NCI-H128 (cell line): ENCODE results near the gene DRC1.

Experiments
- DNase-seq: peaks from one replicate; lab custom pipeline; 2025; ENCODE audit not compliant: unreplicated experiment; lab: John Stamatoyannopoulos, UW

The DRC1 gene

GRCh38 chr2:26489213-26489850 is 87.6 kb downstream of the DRC1 start:
- no peak for DNase-seq

- no peak for DNase-seq
These were observed 89.9 kb downstream of the DRC1 start for GRCh38 chr2:26491563-26492167.

GRCh38 chr2:26492749-26493515 is 91.2 kb downstream of the DRC1 start:
- no peak for DNase-seq

GRCh38 chr2:26493566-26493965 is 91.8 kb downstream of the DRC1 start:
- DNase-seq, result no peak

GRCh38 chr2:26494199-26494598 is 92.5 kb downstream of the DRC1 start:
- DNase-seq, result no peak

- no peak for DNase-seq
These were observed 93.2 kb downstream of the DRC1 start for GRCh38 chr2:26494891-26495290.

- no peak for DNase-seq
These were observed 94.1 kb downstream of the DRC1 start for GRCh38 chr2:26495705-26496297.

- DNase-seq, result no peak
These were observed 98.7 kb downstream of the DRC1 start for GRCh38 chr2:26500406-26500805.

- peak; percentile 55 for DNase-seq
These were observed 101.6 kb downstream of the DRC1 start for GRCh38 chr2:26503231-26503880.

GRCh38 chr2:26504002-26504401 is 102.3 kb downstream of the DRC1 start:
- DNase-seq, result no peak

- DNase-seq, result no peak
These were observed 104.6 kb downstream of the DRC1 start for GRCh38 chr2:26506279-26506678.
